ENCODE data around the gene GTSE1. TPM values are rescaled to one million over a fixed set of nuclear protein-coding genes. Genes with fewer than 3 reads are reported as not detected.

Gene GTSE1
- total and polyA plus RNA-seq, 12 donors: 0.17 to 4.7 (median 0.35) TPM

DNA sequence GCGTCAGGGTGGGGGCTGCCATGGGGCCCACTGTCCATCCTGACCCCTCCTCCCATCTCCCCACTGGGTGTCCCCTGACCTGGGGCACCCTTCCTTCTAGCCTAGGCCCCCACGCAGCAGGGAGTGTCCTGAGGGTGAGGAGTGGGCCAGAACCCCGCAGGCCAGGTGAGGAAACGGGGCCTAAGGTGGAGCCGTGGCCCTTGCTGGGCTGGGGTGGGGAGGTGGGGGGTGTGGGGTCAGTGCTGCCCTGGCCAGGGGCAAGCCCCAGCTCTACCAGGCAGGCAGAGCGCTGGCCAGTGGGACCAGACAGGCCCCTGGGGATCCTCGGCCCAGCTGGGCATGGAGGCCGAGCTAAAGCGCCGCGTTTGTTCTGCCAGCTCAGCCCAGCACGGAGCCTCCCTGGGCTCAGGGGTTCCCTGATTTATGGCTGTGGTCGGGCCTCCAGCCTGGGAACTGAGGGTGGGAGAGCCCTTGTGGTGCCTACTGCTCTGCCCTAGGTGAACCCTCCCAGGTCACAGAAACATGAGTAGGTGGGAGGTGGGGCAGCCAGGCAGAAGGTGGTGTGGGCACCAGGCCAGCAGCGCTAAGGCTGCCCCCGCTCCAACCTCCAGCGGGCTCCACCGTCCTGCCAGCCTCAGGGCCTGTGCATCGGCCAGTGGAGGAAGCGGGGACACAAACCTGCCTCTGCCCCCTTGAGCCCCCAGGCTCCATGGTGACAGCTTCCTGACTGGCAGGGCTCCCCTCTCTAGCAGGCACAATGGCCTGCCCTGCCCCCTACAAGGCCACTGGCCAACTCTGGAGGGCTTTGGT is 61.2 kb downstream of the GTSE1 start:
- intact Hi-C loops (cut with DNase I): loop anchor here in 2 of 10 donors (10.0 kb wide), 2 partner anchors 327 to 377 kb away; partner anchors contain the start of gene CERK (in 1 of the 2)
- no peak overlapping the region for H3K4me3 ChIP-seq
- H3K27ac ChIP-seq: no peak overlapping the region
- ATAC-seq (no peak), DNase-seq (no peak)
- 82 to 87% methylated on average over 19 of the region's 19 CpGs for WGBS, 2 donors
- TF ChIP-seq, protein P1, sequence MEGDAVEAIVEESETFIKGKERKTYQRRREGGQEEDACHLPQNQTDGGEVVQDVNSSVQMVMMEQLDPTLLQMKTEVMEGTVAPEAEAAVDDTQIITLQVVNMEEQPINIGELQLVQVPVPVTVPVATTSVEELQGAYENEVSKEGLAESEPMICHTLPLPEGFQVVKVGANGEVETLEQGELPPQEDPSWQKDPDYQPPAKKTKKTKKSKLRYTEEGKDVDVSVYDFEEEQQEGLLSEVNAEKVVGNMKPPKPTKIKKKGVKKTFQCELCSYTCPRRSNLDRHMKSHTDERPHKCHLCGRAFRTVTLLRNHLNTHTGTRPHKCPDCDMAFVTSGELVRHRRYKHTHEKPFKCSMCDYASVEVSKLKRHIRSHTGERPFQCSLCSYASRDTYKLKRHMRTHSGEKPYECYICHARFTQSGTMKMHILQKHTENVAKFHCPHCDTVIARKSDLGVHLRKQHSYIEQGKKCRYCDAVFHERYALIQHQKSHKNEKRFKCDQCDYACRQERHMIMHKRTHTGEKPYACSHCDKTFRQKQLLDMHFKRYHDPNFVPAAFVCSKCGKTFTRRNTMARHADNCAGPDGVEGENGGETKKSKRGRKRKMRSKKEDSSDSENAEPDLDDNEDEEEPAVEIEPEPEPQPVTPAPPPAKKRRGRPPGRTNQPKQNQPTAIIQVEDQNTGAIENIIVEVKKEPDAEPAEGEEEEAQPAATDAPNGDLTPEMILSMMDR (IDR thresholded peaks at IDR 0.05): no peak
- no peaks in the 10 kb centered on the region for H3K27me3 ChIP-seq
- peaks cover 0 to 11% (median 0%) of the 10 kb centered on the region in 11 donors for H3K9me3 ChIP-seq
- peaks cover 3 to 31% (median 15%) of the 10 kb centered on the region in 9 donors for H3K4me1 ChIP-seq
- peaks cover 0 to 59% (median 19%) of the 10 kb centered on the region in 9 donors for H3K36me3 ChIP-seq

DNA sequence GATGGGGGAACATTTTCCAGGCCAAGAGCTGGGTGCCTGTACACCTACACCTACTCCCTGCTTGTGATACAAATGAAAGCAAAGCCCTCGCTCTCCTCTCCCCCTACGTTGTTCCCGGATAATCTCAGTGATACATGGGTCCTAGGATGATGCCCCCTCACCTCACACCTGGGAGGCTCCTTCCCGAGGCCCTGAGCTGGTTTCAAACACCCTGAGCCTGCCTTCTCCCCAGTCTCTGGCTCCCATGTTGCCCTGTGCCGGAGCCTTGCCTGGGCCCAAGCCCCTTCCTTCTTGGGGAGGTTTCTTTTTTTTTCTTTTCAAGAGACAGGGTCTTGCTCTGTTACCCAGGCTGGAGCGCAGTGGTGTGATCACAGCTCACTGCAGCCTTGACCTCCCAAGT is 62.1 kb downstream of the GTSE1 start:
- Histone ChIP-seq H3K4me1 (peaks cover 0 to 22% (median 8%) of the 10 kb centered on the region in 9 donors), H3K36me3 (peaks cover 0 to 51% (median 15%) of the 10 kb centered on the region in 9 donors), H3K27ac (no peak overlapping the region), H3K27me3 (no peaks in the 10 kb centered on the region), H3K4me3 (no peak overlapping the region), H3K9me3 (peaks cover 0 to 11% (median 0%) of the 10 kb centered on the region in 11 donors)
- WGBS, 2 donors: 94 to 97% methylated on average over 6 of the region's 6 CpGs
- ATAC-seq (no peak), DNase-seq (no peak)
- intact Hi-C loops (cut with DNase I): loop anchor here in 2 of 10 donors (10.0 kb wide), 2 partner anchors 326 to 376 kb away; partner anchors contain the start of gene CERK (in 1 of the 2)
- TF ChIP-seq, protein P1 (IDR thresholded peaks at IDR 0.05): no peak

DNA sequence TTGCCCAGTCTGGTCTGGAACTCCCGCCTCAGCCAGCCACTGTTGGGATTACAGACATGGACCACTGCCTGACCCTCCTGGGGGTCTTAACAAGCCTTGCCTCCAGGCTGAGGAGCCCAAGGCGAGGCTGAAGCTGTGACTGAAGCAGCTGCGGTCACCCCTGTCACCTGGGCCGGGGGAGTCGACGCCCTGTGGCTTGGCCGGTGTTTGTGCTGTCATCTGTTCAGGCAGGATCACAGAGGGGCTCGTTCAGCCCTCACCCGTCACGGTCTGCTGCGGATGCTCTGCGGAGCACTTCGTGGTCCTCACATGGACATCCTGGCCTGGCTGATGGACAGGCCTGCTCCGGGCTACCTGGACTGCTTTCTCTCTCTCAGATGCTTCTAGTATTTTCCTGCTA is 62.7 kb downstream of the GTSE1 start:
- no peak overlapping the region for H3K27ac ChIP-seq
- TF ChIP-seq, protein P1 (IDR thresholded peaks at IDR 0.05): no peak
- ATAC-seq (no peak), DNase-seq (no peak)
- H3K27me3 ChIP-seq: no peaks in the 10 kb centered on the region
- WGBS, 2 donors: 90% methylated on average over 14 of the region's 14 CpGs
- peaks cover 0 to 11% (median 0%) of the 10 kb centered on the region in 11 donors for H3K9me3 ChIP-seq
- H3K36me3 ChIP-seq: peaks cover 0 to 45% (median 11%) of the 10 kb centered on the region in 9 donors
- intact Hi-C loops (cut with DNase I): loop anchor here in 2 of 10 donors (10.0 kb wide), 2 partner anchors 325 to 375 kb away; partner anchors contain the start of gene CERK (in 1 of the 2)
- H3K4me1 ChIP-seq: peaks cover 0 to 17% (median 4%) of the 10 kb centered on the region in 9 donors
- H3K4me3 ChIP-seq: no peak overlapping the region

DNA sequence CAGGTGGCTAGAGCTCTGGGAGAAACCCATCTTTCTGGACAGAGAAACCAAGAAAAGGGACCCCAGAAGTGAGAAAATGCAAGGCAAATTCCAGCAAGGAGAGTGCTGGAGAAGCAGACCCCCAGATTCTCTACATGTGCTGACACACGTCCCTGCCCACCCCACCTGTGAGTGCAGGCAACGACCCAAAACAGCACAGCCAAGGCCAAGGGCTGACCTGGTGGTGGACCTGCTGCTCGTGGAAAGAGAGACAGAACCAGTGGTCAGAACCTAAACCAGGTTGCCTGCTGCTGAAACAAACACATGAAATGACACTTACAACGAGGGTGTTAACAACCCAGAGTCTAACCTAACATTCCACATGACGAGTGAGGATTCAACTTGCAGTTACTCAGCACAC is 63.4 kb downstream of the GTSE1 start:
- 74 to 75% methylated on average over 5 of the region's 5 CpGs for WGBS, 2 donors
- Histone ChIP-seq H3K36me3 (peaks cover 0 to 37% (median 11%) of the 10 kb centered on the region in 9 donors), H3K27me3 (peaks cover 0 to under 1% (median 0%) of the 10 kb centered on the region in 7 donors), H3K4me3 (no peak overlapping the region), H3K9me3 (peaks cover 0 to 11% (median 0%) of the 10 kb centered on the region in 11 donors), H3K27ac (no peak overlapping the region), H3K4me1 (peaks cover 0 to 9% (median 0%) of the 10 kb centered on the region in 9 donors)
- TF ChIP-seq, protein P1 (IDR thresholded peaks at IDR 0.05): no peak
- intact Hi-C loops (cut with DNase I): no loop called here
- ATAC-seq: no peak
- no peak for DNase-seq
